ENCODE measurements around the gene FAM89B. TPM values are rescaled to one million over a fixed set of nuclear protein-coding genes. Genes with fewer than 3 reads are reported as not detected.
"Not testable (repeated sequence)": the region's sequence is repeated elsewhere in the genome, so short reads cannot be mapped to it uniquely, and the experiment has no call there.

Gene FAM89B
- total RNA-seq, 1 donor from 2014 or later = 21.6 TPM

DNA sequence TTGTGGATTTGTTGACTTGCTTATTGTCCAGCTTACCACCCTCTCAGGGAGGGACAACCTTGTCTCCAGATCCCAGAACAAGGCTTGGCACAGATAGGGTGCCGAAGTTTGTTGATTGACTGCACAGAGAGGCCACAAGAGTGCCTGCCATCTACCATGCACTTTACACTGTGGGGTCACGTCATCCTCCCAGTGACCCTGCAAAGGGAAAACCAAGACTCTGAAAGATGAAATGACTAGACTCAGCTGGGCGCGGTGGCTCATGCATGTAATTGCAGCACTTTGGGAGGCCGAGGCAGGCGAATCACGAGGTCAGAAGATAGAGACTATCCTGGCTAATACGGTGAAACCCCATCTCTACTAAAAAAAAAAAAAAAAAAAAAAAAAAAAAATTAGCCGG lies 9.6 kb upstream of the FAM89B start:
- Mint-ChIP-seq H3K9me3 (no peaks in the 10 kb centered on the region), H3K27me3 (peaks cover 4% of the 10 kb centered on the region), H3K36me3 (ENCODE audit: low read depth) (peaks cover 2% of the 10 kb centered on the region), H3K4me3 (no peak overlapping the region), H3K27ac (no peak overlapping the region), H3K4me1 (peaks cover 32% of the 10 kb centered on the region)
- ATAC-seq (ENCODE audit: low read depth) = no peak
- ChIA-PET POLR2A (interaction anchor here (1.7 kb wide), 1 partner anchor 11 kb away, joined by 3 read pairs; no protein-coding TSS in a partner anchor), CTCF (interaction anchor here (2.8 kb wide), 1 partner anchor 10 kb away, joined by 12 read pairs; no protein-coding TSS in a partner anchor)
- no peak for DNase-seq
- intact Hi-C loops (cut with micrococcal nuclease) = no loop called here
- TF ChIP-seq, protein P1, sequence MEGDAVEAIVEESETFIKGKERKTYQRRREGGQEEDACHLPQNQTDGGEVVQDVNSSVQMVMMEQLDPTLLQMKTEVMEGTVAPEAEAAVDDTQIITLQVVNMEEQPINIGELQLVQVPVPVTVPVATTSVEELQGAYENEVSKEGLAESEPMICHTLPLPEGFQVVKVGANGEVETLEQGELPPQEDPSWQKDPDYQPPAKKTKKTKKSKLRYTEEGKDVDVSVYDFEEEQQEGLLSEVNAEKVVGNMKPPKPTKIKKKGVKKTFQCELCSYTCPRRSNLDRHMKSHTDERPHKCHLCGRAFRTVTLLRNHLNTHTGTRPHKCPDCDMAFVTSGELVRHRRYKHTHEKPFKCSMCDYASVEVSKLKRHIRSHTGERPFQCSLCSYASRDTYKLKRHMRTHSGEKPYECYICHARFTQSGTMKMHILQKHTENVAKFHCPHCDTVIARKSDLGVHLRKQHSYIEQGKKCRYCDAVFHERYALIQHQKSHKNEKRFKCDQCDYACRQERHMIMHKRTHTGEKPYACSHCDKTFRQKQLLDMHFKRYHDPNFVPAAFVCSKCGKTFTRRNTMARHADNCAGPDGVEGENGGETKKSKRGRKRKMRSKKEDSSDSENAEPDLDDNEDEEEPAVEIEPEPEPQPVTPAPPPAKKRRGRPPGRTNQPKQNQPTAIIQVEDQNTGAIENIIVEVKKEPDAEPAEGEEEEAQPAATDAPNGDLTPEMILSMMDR (IDR thresholded peaks at IDR 0.05) = no peak

DNA sequence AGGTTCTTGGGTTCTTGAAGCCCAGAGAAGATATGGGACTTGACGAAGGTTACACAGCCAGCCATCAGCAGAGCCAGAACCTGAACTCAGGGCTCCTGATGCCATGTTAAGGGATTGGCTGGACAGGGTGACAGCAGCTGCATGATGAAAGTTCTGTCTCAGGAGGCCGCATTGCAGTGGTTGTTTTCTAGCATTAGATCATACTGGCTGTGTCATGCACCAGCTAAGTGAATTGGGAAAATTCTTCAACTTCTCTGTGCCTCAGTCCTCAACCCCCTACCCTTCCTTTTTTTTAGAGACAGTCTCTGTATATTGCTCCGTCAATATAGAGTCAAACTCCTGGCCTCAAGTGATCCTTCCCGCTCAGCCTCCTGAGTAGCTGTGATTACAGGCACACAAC lies 8.7 kb upstream of the FAM89B start:
- H3K4me1 Mint-ChIP-seq = peaks cover 38% of the 10 kb centered on the region
- peak overlapping the region; percentile 35 for H3K27ac Mint-ChIP-seq
- no peak overlapping the region for H3K4me3 Mint-ChIP-seq
- ATAC-seq (ENCODE audit: low read depth) (no peak), DNase-seq (no peak)
- peaks cover 4% of the 10 kb centered on the region for H3K27me3 Mint-ChIP-seq
- ChIA-PET POLR2A (interaction anchor here (0.6 to 3.1 kb wide), 3 partner anchors 12 to 65 kb away, joined by 3 to 11 read pairs (median 3); partner anchors contain the start of gene MALAT1), CTCF (interaction anchor here (1.0 to 2.8 kb wide), 2 partner anchors 11 to 23 kb away, joined by 3 to 12 read pairs; no protein-coding TSS in a partner anchor)
- intact Hi-C loops (cut with micrococcal nuclease) = no loop called here
- H3K9me3 Mint-ChIP-seq = no peaks in the 10 kb centered on the region
- H3K36me3 Mint-ChIP-seq (ENCODE audit: low read depth) = peaks cover 6% of the 10 kb centered on the region
- TF ChIP-seq, protein P1 (IDR thresholded peaks at IDR 0.05) = no peak

GRCh38 chr11:65564879-65565559 lies 7.3 kb upstream of the FAM89B start:
- H3K9me3 Mint-ChIP-seq; intact Hi-C loops (cut with micrococcal nuclease); DNase-seq; H3K27me3 Mint-ChIP-seq; H3K4me3 Mint-ChIP-seq; ATAC-seq (ENCODE audit: low read depth): not testable (repeated sequence)
- Mint-ChIP-seq H3K4me1 (peaks cover 47% of the 10 kb centered on the region), H3K36me3 (ENCODE audit: low read depth) (peaks cover 11% of the 10 kb centered on the region), H3K27ac (peak overlapping the region; percentile 82)
- ChIA-PET POLR2A (interaction anchor here (0.6 to 3.1 kb wide), 6 partner anchors 12 to 140 kb away, joined by 3 to 11 read pairs (median 6); partner anchors contain the start of gene MALAT1), CTCF (interaction anchor here (1.2 to 1.5 kb wide), 4 partner anchors 14 to 29 kb away, joined by 3 to 6 read pairs (median 4); no protein-coding TSS in a partner anchor)

DNA sequence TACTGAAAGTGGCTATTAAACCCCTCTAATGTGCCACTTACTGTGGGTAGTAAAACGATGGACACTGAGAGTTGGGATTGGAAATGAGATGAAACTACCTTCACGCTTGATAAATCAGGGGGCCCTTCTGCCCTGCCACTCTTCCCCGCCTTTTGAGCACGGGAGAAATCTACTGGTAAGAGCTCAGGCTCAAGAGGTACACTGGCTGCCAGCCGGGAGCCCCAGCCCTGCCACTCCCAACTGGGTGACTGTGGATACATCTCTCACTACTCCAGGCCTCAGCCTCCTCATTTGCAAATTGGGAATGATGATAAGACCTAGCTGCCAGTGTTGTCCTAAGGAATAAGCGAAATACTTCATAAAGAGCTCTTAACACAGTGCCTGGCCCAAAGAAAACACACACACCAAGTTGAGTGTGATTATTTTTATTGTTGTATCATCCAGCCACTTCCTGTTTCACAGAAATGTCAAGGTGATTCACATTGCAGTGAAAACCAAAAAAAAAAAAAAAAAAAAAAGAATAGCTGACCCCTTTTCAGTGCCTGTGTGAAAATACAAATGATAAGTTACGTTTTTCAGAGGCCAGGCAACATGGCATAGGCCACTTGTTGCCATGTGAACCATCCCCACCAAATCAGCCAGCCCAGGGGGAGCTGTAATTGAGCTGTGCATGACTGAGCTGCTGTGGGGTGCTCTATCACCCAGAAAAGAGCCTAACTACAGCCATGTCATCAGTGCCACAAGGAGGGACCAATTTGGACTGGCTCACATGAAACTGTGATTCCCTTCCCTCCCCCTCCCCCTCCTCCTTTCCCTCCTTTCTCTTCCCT lies 6.5 kb upstream of the FAM89B start:
- ATAC-seq (ENCODE audit: low read depth) (no peak), DNase-seq (no peak)
- TF ChIP-seq, protein P1 (IDR thresholded peaks at IDR 0.05) = no peak
- H3K27me3 Mint-ChIP-seq = no peaks in the 10 kb centered on the region
- peak overlapping the region; percentile 82 for H3K27ac Mint-ChIP-seq
- peaks cover 15% of the 10 kb centered on the region for H3K36me3 Mint-ChIP-seq (ENCODE audit: low read depth)
- CTCF ChIA-PET = interaction anchor here (1.2 to 1.5 kb wide), 4 partner anchors 15 to 28 kb away, joined by 3 to 6 read pairs (median 4); no protein-coding TSS in a partner anchor
- H3K9me3 Mint-ChIP-seq = no peaks in the 10 kb centered on the region
- peaks cover 51% of the 10 kb centered on the region for H3K4me1 Mint-ChIP-seq
- POLR2A ChIA-PET = interaction anchor here (0.6 to 3.1 kb wide), 11 partner anchors 11 to 750 kb away, joined by 3 to 11 read pairs (median 6); partner anchors contain the start of gene MALAT1
- H3K4me3 Mint-ChIP-seq = no peak overlapping the region
- intact Hi-C loops (cut with micrococcal nuclease) = no loop called here

GRCh38 chr11:65569164-65569972 lies 3.0 kb upstream of the FAM89B start:
- CTCF ChIA-PET = interaction anchor here (1.0 to 5.1 kb wide), 5 partner anchors 18 to 290 kb away, joined by 4 to 67 read pairs (median 40); partner anchors contain the start of genes KCNK7 and MUS81
- Mint-ChIP-seq H3K4me1 (peaks cover 76% of the 10 kb centered on the region), H3K27ac (peak overlapping the region; percentile 99), H3K36me3 (ENCODE audit: low read depth) (peaks cover 23% of the 10 kb centered on the region), H3K9me3 (no peaks in the 10 kb centered on the region), H3K4me3 (peak overlapping the region; percentile 99), H3K27me3 (no peaks in the 10 kb centered on the region)
- TF ChIP-seq, protein P1 (IDR thresholded peaks at IDR 0.05) = no peak
- POLR2A ChIA-PET = interaction anchor here (0.6 to 5.7 kb wide), 33 partner anchors 9 to 459 kb away, joined by 3 to 112 read pairs (median 5); partner anchors contain the start of genes CCDC85B, CFL1, DPF2 and MALAT1
- DNase-seq (no peak), ATAC-seq (ENCODE audit: low read depth) (peak; percentile 13)
- intact Hi-C loops (cut with micrococcal nuclease) = no loop called here
